Adrenal gland (tissue), 12 donors: Measurements from ENCODE around the gene DCDC2B. TPM values are rescaled to one million over a fixed set of nuclear protein-coding genes. Genes with fewer than 3 reads are reported as not detected.

Source experiments
- DNase-seq, 7 donors: peaks; one replicate each; pipeline ENCODE4 v3.0.0-alpha.2; 2019 to 2020
- H3K27ac ChIP-seq, 5 donors: fragments of 200-600 bp; sonication (generic) in 4 of 5; 1 replicate in 3 of 5; 2 replicates in 2 of 5; pipeline versions ENCODE4 v1.5.1 to v1.8.0; 2016 to 2020; ENCODE audit warnings: mild to moderate bottlenecking in 1 of 5
- H3K27me3 ChIP-seq: fragments of 200-600 bp; 2 replicates; pipeline ENCODE4 v1.8.0; 2021
- H3K36me3 ChIP-seq, 2 donors: fragments of 200-600 bp; replicated peaks in 1 of 2; 1 replicate in 1 of 2; 2 replicates in 1 of 2; pipeline versions ENCODE4 v1.5.1 to v1.8.0; 2018 to 2022
- H3K4me1 ChIP-seq, 2 donors: fragments of 200-600 bp; replicated peaks in 1 of 2; 1 replicate in 1 of 2; 2 replicates in 1 of 2; pipeline versions ENCODE4 v1.5.1 to v1.8.0; 2018 to 2021
- H3K4me3 ChIP-seq, 4 donors: fragments of 200-600 bp; sonication (generic) in 3 of 4; one replicate each; pipeline ENCODE4 v1.5.1; 2016 to 2018
- H3K9me3 ChIP-seq, 3 donors: fragments of 200-600 bp; sonication (generic) in 1 of 3; replicated peaks in 1 of 3; 1 replicate in 2 of 3; 2 replicates in 1 of 3; pipeline versions ENCODE4 v1.5.1 to v1.8.0; 2016 to 2021
- POLR2A ChIP-seq, 2 donors: fragments of 450-650 bp; IDR thresholded peaks; one replicate each; pipeline ENCODE4 v1.6.1; 2017; ENCODE audit warnings: antibody characterized with exemption in 2 of 2, mild to moderate bottlenecking in 2 of 2, moderate library complexity in 1 of 2
- WGBS, 4 donors: extraction: QIAGEN DNeasy Blood & Tissue Kit in 2 of 4; methylation state at CpG; one replicate each; pipeline versions ENCODE4 v1.1.5 to v1.1.7; 2013 to 2017; 5-methylcytosine and 5-hydroxymethylcytosine counted together
- intact Hi-C, 2 donors: fragments of 100-400 bp; cut with DNase I; formaldehyde crosslinking; loops; one replicate each; pipeline versions ENCODE4 v1.14.1 to v1.15.0; 2022 to 2023
- polyA plus RNA-seq, 3 donors: library from polyadenylated mRNA; stranded (reverse); fragments of 200-250 nt in 2 of 3; fragments of 350-450 nt in 1 of 3; fragmentation: Illumina TruSeq in 1 of 3; extraction: RNeasy Lipid Tissue Mini Kit (QIAGEN cat#74804) in 1 of 3; gene quantifications; one replicate each; pipeline ENCODE4 v1.2.3, GENCODE V29; 2013 to 2014
- total RNA-seq, 9 donors: library from RNA; depleted of rRNA in 4 of 9; stranded (reverse); fragments of >200 nt in 4 of 9; fragments of 120-200 nt in 1 of 9; fragmentation: NEBNext Ultra II Directional in 1 of 9; extraction: Animal tissue kit (Norgen Biotek cat#: 25700) in 1 of 9; gene quantifications; one replicate each; pipeline versions ENCODE4 v1.1.0 to v1.2.4, GENCODE V29; 2013 to 2023
- TF ChIP-seq, protein P1 (sequence below), 6 experiments: fragments of 450-650 bp in 4 of 6; fragments of 200-600 bp in 2 of 6; sonication (generic) in 1 of 6; IDR thresholded peaks; 1 replicate in 5 of 6; 2 replicates in 1 of 6; pipeline versions ENCODE4 v1.5.1 to v1.8.0; 2016 to 2021; ENCODE audit warnings: antibody characterized with exemption in 6 of 6, mild to moderate bottlenecking in 2 of 6, moderate library complexity in 1 of 6
- donor health status: healthy with polysubstance abuse.
- donor health status: Bipolar disorder and iron deficiency.
- donor health status: DM: yes; HTN: yes; CAD: no.
- donor health status: DM: no; HTN: no; CAD: no.
- donor health status: DM: no; HTN: no; CAD: no.
- donor health status: DM: yes; HTN: yes; CAD: no.

DCDC2B gene
- total and polyA plus RNA-seq, 12 donors: not detected

DNA sequence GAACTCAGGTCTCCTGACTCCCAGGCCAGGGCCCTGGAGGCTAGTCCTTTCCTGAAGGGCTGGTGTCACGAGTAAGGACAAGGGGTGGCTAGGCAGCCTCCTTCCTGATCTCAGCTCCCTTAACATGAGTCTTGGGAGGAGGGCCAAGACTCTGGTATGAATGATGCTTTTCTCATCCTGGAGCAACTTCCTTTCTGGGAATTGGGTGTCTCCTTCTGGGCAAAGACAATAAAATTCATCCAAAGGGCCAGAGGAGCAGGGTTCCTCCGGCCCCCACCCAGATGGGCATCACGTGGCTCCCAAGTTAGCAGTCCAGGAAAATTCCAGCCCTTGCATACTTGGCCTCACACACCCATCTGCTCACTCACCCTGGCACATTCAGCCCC is 38.0 kb downstream of the DCDC2B start, which contains the start of gene FAM167B:
Gene FAM167B (plus strand): TSS at position 335 of the 386 bp plus-strand sequence. CDS start 200 bp downstream, outside the sequence.
- DNase-seq: peak in 6 of 7 donors; percentile 48 to 81 (median 63)
- H3K4me1 ChIP-seq: peaks cover 7 to 28% of the 10 kb centered on the region in 2 donors
- H3K27me3 ChIP-seq: no peaks in the 10 kb centered on the region
- no peaks in the 10 kb centered on the region for H3K36me3 ChIP-seq
- peak within 1 kb of the TSS in 4 of 5 donors; percentile 32 to 89 (median 60) for H3K27ac ChIP-seq
- 47 to 72% (median 60%) methylated on average over 2 to 3 of the region's 3 CpGs for WGBS, 4 donors
- TF ChIP-seq, protein P1, sequence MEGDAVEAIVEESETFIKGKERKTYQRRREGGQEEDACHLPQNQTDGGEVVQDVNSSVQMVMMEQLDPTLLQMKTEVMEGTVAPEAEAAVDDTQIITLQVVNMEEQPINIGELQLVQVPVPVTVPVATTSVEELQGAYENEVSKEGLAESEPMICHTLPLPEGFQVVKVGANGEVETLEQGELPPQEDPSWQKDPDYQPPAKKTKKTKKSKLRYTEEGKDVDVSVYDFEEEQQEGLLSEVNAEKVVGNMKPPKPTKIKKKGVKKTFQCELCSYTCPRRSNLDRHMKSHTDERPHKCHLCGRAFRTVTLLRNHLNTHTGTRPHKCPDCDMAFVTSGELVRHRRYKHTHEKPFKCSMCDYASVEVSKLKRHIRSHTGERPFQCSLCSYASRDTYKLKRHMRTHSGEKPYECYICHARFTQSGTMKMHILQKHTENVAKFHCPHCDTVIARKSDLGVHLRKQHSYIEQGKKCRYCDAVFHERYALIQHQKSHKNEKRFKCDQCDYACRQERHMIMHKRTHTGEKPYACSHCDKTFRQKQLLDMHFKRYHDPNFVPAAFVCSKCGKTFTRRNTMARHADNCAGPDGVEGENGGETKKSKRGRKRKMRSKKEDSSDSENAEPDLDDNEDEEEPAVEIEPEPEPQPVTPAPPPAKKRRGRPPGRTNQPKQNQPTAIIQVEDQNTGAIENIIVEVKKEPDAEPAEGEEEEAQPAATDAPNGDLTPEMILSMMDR (IDR thresholded peaks at IDR 0.05): no peak
- no peak for TF ChIP-seq POLR2A (IDR thresholded peaks at IDR 0.05)
- no peak within 1 kb of the TSS for H3K4me3 ChIP-seq
- no peaks in the 10 kb centered on the region for H3K9me3 ChIP-seq
- intact Hi-C loops: loop anchor here in 1 of 2 donors (5.0 kb wide), 1 partner anchor 45 kb away; the partner anchor contains the start of gene CCDC28B

DNA sequence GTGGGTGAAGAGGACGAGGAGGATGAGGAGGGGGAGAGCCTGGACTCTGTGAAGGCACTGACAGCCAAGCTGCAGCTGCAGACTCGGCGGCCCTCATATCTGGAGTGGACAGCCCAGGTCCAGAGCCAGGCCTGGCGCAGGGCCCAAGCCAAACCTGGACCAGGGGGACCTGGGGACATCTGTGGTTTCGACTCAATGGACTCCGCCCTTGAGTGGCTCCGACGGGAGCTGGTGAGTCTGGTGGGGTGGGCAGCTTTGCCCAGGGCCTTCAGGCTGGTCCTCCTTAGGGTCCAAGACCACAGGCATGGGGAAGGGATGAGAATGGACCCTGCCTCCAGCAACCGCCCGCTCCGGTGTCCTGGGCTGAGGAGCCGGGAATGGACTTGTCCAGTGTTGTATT is 38.6 kb downstream of the DCDC2B start:
- intact Hi-C loops: loop anchor here in 1 of 2 donors (5.0 kb wide), 1 partner anchor 45 kb away; the partner anchor contains the start of gene CCDC28B
- Histone ChIP-seq H3K36me3 (no peaks in the 10 kb centered on the region), H3K9me3 (no peaks in the 10 kb centered on the region), H3K27me3 (no peaks in the 10 kb centered on the region), H3K27ac (peak overlapping the region in 4 of 5 donors; percentile 32 to 89 (median 60)), H3K4me1 (peaks cover 1 to 23% of the 10 kb centered on the region in 2 donors), H3K4me3 (no peak overlapping the region)
- DNase-seq: no peak
- no peak for TF ChIP-seq POLR2A (IDR thresholded peaks at IDR 0.05)
- TF ChIP-seq, protein P1 (IDR thresholded peaks at IDR 0.05): no peak
- whole genome bisulfite sequencing, 4 donors: 72 to 97% (median 82%) methylated on average over 4 to 12 of the region's 12 CpGs

DNA sequence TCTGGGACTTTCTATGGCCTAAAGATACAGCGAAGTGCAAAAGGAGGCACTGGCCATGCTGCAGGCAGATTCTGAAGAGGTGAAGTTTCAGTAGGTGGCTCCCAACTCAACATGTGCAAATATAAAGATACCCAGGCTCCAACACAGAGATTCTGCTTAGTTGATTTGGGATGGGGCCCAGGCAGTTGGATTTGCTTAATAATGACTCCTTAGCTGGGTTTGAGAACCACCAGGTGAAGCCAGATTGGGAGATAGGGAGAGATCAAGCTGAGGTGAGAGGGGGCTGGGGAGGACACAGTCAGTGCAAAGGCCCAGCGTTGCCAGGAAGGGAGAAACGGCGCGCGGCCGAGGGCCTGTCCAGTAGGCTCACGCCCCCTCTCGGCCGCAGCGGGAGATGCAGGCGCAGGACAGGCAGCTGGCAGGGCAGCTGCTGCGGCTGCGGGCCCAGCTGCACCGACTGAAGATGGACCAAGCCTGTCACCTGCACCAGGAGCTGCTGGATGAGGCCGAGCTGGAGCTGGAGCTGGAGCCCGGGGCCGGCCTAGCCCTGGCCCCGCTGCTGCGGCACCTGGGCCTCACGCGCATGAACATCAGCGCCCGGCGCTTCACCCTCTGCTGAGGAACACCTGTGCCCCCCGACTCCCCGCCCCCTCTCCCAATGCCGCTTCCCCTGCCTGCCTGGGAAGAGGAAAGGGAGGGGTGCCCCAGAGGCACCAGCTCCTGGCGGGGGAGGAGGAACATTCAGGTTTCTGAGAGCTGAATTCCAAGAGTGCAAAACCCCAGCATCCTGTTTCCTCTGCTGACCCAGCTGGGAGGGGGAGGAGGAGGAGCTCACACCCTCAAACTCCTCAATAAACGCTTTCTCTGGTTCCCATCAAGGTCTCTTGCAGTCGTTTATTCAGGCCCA is 39.3 kb downstream of the DCDC2B start:
- no peaks in the 10 kb centered on the region for H3K27me3 ChIP-seq
- no peaks in the 10 kb centered on the region for H3K36me3 ChIP-seq
- intact Hi-C loops: loop anchor here in 1 of 2 donors (5.0 kb wide), 1 partner anchor 46 kb away; the partner anchor contains the start of gene CCDC28B
- peaks cover 0 to 19% of the 10 kb centered on the region in 2 donors for H3K4me1 ChIP-seq
- WGBS, 4 donors: 12 to 26% (median 16%) methylated on average over 9 to 31 of the region's 31 CpGs
- no peaks in the 10 kb centered on the region for H3K9me3 ChIP-seq
- no peak for TF ChIP-seq POLR2A (IDR thresholded peaks at IDR 0.05)
- TF ChIP-seq, protein P1 (IDR thresholded peaks at IDR 0.05): peak; percentile 73 to 92 (median 80)
- no peak overlapping the region for H3K4me3 ChIP-seq
- peak overlapping the region in 4 of 5 donors; percentile 32 to 89 (median 60) for H3K27ac ChIP-seq
- DNase-seq: peak; percentile 80 to 95 (median 93)
